Putamen (tissue), 1 donor: ENCODE results near the gene BRCA1.
"Not testable (repeated sequence)": the region's sequence is repeated elsewhere in the genome, so short reads cannot be mapped to it uniquely, and the experiment has no call there.

ENCODE experiments used
- DNase-seq: peaks from one replicate; pipeline ENCODE4 v3.0.0-alpha.2; 2016; ENCODE audit warnings: low spot score

BRCA1 gene

DNA sequence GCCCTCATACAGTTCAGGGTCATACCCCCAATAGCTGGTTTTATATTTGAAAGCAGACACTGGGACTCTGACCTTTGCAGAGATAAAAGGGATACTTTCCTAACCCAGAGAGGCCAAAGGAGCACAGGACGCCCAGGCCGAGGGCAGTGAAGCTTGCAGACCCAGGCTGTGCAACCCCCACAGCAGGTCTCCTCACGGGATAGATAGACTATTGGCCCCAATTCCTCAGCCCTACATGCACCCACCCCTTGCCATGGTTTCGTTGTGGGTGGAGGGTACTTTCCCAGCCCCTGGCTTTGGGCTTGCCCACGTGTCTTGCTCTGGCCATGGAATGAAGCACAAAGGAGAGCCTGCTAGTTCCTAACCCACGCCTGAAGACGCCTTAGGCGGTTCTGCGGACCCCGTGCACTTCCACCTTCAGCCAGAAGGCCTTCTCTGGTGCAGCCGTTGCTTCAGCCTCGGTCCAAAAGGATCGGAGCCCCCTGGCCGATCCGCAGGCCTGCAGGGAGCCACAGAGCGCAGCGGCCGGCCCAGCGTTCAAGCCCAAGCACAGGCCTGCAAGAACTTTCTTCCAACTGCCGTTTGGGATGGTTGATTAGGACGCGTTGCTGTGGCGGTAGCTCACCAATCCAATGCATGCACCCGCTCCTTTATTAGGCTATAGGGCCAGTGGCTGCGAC, 9.8 kb upstream of the BRCA1 start:
- DNase-seq: no peak

DNA sequence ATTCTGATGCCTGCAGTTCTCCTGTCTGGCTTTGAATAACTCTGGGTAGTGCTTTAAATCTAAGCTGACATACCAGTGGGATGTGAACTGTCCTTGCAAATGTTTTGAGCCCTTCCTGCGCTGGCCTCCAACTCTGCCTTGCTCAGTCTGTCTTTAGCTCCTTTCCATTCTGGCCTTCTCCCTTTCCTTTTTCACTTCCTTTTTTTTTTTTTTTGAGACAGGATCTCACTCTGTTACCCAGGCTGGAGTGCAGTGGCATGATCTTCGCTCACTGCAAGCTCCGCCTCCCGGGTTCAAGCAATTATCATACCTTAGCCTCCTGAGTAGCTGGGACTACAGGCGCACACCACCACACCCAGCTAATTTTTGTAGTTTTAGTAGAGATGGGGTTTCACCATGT, 8.3 kb upstream of the BRCA1 start:
- DNase-seq: not testable (repeated sequence)

DNA sequence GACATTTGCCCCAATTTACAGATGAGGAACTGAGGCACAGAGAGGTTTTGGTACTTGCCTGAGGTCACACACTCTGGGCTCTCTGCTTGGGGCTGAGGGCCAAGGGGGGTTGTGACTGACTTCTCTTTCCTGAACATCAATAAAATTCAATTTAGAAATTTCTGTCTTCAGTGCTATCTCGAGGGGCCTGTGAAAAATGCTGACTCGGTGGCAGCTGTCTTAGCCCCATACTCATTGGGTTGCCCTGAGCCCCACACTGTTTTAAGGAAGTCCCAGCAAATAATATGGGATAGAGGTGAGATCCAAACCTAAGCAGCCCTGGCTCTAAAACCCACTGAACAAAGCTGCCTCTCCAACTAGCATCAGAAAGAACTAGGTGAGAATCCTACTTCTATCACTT, 7.0 kb upstream of the BRCA1 start:
- no peak for DNase-seq

DNA sequence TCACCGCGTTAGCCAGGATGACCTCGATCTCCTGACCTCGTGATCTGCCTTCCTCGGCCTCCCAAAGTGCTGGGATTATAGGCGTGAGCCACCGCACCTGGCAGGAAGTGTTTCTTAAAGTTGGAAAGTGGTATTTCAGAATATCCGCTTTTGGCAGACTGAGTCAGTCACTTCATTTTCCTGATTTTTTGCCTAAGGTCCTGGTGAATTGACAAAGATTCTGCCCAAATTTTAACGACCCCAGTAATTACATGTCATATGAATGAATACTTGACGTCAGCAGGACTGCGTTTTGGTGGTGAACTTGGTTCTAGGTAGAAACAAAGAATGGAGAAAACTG, 4.5 kb upstream of the BRCA1 start:
- no peak for DNase-seq

DNA sequence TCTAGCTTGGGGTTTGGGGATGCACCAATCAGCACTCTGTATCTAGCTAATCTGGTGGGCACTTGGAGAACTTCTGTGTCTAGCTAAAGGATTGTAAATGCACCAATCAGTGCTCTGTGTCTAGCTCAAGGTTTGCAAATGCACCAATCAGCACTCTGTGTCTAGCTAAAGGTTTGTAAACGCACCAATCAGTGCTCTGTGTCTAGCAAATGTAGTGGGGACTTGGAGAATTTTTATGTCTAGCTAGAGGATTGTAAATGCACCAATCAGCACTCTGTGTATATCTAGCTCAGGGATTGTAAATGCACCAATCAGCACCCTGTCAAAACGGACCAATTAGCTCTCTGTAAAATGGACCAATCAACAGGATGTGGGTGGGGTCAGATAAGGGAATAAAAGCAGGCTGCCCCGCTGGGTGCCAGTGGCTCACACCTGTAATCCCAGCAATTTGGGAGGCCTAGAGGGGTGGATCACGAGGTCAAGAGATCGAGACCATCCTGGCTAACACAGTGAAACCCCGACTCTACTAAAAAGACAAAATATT, 2.2 kb upstream of the BRCA1 start:
- DNase-seq: not testable (repeated sequence)

DNA sequence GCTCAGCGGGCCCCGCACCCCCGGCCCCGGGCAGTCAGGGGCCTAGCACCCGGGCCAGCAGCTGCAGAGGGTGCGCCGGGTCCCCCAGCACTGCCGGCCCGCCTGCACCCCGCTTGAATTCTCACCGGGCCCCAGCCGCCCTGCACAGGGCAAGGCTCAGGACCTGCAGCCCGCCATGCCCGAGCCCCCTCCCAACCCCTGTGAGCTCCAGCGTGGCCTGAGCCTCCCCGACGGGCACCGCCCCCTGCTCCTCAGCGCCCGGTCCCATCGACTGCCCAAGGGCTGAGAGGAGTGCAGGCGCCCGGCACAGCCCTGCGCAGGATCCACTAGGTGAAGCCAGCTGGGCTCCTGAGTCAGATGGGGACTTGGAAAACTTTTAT, 1.7 kb upstream of the BRCA1 start:
- no peak for DNase-seq

DNA sequence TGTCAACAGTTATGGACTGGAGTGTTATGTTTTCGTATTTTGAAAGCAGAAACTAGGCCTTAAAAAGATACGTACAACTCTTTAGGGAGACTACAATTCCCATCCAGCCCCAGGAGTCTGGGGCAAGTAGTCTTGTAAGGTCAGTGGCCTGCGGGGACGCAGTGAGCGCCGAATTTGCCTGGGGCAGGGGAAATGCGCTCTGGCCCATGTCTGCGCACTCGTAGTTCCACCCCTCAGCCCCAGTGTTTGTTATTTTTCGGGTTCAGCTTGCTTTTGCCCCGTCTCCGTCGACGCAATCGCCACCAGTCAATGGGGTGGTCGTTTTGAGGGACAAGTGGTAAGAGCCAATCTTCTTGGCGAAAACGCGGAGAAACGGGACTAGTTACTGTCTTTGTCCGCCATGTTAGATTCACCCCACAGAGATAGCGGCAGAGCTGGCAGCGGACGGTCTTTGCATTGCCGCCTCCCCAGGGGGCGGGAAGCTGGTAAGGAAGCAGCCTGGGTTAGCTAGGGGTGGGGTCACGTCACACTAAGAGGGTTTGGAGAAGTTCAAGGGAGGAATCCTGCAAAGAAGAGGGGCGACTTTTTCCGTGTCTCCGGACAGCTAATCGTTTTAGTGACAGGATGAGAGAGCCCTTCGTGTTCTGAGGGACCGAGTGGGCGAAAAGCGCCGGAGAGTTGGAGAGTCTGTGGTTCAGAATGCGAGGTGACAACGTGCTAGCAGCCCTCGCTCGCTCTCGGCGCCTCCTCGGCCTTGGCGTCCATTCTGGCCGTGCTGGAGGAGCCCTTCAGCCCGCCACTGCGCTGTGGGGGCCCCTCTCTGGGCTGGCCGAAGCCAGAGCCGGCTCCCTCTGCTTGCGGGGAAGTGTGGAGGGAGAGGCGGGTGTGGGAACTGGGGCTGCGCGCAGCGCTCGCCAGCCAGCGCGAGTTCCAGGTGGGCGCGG, 1.1 kb upstream of the BRCA1 start:
- DNase-seq: no peak

DNA sequence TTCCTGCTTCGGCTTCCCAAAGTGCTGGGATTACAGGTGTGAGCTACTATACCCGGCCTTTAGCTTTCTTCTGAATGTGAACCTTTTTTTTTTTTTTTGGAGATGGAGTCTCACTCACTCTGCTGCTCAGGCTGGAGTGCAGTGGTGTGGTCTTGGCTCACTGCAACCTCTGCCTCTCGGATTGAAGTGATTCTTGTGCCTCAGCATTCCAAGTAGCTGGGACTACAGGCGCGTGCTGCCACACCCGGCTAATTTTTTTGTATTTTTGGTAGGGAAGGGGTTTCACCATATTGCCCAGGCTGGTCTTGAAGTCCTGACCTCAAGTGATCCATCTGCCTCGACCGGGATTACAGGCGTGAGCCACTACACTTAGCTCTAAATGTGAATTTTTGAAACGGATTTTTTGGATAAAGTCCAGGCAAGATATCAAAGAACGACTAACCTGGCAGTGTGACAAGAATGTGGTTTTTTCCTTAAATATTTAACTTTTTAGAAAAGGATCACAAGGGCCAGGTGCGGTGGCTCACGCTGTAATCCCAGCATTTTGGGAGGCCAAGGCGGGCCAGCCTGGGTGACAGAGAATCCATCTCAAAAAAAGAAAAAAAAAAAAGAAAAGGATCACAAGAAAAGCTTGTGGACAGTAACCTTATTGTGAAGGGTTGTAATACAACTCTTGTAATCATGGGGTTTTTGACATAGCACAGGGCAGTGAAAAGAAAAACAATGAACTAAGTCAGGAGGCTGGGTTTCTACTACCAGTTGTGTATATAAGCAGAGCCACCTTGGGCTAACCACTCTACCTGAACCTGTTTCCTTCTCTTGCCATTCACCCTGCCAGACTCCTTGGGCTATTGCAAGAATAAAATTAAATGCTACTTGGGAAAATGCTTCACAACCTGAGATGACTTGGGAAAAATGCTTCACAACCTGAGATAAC, 6.2 kb downstream of the BRCA1 start:
- no peak for DNase-seq

DNA sequence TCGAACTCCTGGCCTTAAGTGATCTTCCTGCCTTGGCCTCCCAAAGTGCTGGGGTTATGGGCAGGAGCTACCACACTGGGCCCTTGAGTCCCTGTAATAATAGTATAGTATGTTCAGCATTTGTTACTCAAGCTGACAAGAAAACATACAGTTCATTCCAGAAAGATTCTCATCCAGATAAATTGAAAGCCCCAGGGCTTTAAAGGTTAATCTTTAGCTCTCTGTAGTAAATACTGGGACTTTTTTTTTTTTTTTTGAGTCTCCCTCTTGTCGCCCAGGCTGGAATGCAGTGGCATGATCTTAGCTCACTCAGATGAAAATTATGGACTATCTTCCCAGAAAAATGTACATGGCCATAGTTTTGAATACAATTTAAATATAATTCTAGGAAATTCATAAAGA, 11.0 kb downstream of the BRCA1 start:
- no peak for DNase-seq

DNA sequence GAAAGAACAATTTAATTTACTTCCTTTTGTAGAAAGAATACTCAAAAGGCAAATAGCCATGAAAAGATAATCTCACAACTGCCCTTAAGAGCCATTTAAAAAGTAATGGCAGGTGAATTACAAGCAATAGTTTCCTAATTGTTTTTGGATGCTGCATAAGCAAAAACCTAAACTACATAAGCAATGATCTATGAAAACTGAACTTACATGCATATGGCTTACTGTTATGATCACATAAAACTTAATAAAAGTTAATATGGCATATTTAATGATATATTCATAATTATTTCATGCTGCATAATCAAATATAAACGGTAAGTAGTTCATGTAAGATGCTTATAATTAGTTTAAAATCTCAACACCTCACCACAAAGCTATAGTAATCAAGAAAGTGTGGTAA, 18.6 kb downstream of the BRCA1 start:
- no peak for DNase-seq

DNA sequence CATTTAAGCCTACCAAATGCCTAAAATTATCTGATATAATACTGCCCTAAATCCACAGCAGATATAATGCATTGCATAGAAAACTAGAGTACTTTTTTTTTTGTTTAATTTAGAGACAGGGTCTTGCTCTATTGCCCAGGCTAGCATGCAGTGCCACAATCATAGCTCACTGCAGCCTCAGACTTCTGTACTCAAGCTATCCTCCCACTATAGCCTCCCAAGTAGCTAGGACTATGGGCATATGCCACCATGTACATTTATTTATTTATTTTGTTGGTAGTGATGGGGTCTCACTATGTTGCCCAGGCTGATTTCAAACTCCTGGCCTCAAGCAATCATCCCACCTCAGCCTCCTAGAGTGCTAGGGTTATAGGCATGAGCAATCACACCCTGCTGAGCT, 20.0 kb downstream of the BRCA1 start:
- no peak for DNase-seq

DNA sequence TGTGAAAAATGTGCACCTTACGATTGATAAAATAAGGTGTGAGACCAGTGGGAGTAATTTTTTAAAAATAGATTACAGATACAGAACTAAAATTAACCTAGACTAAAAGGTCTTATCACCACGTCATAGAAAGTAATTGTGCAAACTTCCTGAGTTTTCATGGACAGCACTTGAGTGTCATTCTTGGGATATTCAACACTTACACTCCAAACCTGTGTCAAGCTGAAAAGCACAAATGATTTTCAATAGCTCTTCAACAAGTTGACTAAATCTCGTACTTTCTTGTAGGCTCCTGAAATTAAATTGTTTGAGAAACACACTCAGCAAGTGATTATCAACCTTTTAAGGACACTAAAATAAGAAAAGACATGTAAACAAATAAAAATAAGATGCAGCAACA, 20.5 kb downstream of the BRCA1 start:
- no peak for DNase-seq

DNA sequence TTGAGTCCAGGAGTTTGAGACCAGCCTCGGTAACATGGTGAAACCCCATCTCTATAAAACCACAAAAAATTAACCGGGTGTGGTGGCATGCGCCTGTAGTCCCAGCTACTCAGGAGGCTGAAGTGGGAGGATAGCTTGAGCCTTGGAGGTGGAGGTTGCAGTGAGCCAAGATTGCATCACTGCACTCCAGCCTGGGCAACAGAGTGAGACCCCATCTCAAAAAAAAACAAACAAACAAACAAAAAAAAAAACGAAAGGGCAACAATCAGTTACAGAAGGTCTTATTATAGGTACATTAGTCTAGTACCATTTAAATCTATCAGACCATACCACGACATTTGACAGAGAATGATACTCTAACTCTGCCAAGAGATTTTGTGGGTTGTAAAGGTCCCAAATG, 29.8 kb downstream of the BRCA1 start:
- DNase-seq: not testable (repeated sequence)

DNA sequence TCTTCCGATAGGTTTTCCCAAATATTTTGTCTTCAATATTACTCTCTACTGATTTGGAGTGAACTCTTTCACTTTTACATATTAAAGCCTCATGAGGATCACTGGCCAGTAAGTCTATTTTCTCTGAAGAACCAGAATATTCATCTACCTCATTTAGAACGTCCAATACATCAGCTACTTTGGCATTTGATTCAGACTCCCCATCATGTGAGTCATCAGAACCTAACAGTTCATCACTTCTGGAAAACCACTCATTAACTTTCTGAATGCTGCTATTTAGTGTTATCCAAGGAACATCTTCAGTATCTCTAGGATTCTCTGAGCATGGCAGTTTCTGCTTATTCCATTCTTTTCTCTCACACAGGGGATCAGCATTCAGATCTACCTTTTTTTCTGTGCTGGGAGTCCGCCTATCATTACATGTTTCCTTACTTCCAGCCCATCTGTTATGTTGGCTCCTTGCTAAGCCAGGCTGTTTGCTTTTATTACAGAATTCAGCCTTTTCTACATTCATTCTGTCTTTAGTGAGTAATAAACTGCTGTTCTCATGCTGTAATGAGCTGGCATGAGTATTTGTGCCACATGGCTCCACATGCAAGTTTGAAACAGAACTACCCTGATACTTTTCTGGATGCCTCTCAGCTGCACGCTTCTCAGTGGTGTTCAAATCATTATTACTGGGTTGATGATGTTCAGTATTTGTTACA, 30.9 kb downstream of the BRCA1 start:
- DNase-seq: no peak

DNA sequence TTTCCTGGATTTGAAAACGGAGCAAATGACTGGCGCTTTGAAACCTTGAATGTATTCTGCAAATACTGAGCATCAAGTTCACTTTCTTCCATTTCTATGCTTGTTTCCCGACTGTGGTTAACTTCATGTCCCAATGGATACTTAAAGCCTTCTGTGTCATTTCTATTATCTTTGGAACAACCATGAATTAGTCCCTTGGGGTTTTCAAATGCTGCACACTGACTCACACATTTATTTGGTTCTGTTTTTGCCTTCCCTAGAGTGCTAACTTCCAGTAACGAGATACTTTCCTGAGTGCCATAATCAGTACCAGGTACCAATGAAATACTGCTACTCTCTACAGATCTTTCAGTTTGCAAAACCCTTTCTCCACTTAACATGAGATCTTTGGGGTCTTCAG, 32.3 kb downstream of the BRCA1 start:
- no peak for DNase-seq

DNA sequence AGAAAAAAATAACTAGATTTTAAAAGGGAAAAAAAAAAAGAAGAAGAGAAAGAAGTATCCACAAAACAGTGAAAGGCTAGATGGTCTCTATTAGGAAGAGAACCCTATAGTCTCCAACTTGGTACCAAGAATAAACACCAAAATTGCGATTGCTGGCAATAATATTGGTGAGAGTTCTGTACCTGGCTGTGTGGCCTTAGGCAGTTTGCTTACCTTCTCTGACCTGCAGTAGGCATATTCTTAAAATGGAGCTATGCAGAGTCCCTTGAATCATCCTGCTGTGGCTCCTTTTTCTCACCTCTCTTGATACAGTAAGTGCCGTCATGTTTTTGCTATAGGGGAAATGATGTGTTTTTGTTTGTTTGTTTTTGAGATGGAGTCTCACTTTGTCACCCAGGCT, 35.1 kb downstream of the BRCA1 start:
- no peak for DNase-seq

DNA sequence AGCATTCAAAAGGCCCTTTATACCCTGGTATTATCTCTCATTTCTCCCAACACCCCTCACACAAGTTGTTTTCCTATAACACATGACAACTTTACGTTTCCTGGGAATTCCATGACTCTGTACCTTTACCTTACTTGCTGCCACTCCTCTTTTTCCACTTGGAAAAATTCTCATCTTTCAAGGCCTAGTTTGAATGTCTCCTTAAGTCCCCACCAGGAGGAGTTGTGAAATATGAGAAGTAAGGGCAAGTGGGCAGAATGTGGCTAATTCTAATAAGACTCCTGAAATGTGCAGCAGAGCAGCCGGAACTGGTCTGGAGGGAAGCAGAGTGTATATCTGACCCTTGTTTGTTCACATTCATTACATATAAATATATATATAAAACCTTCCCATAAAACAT, 39.7 kb downstream of the BRCA1 start:
- no peak for DNase-seq

DNA sequence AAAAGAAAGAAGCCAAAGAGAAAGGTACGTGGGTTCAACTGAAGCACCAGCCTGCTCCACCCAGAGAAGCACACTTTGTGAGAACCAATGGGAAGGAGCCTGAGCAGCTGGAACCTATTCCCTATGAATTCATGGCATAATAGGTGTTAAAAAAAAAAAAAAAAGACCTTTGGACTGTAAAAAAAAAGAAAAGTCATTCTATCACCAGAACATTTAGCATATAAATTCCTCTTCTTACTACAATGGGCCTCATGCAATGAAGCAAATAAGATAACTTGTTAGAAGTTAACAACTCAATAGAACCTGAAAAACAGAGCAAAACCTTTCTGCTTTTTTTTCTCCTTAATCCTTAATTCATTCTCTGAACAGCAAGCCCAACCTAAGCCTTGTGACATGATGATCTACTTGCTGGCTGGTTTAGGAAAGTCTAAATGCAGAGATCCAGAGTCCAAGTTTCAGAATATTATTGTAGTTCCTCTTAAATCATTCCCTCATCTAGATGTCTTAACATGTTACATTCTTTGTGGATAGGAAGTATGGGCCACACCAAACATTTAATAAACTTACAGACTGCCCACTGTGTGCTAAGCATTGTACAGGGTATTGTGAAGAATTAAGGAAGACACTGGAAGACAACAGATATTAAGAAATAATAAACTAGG, 45.4 kb downstream of the BRCA1 start:
- no peak for DNase-seq

DNA sequence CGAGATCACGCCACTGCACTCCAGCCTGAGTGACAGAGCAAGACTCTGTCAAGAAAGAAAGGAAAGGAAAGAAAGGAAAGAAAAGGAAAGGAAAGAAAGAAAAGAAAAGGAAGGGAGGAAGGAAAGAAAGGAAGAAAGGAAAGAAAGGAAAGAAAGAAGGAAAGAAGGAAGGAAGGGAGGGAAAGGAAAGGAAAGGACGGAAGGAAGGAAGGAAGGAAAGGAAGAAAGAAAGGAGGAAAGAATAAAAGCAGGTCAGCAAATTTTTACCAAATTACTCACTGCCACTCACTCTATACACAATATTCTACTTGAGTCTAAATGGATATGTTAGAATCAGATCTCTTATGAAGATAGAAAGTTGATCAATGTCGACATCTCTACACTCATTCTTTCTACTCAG, 50.3 kb downstream of the BRCA1 start:
- no peak for DNase-seq

DNA sequence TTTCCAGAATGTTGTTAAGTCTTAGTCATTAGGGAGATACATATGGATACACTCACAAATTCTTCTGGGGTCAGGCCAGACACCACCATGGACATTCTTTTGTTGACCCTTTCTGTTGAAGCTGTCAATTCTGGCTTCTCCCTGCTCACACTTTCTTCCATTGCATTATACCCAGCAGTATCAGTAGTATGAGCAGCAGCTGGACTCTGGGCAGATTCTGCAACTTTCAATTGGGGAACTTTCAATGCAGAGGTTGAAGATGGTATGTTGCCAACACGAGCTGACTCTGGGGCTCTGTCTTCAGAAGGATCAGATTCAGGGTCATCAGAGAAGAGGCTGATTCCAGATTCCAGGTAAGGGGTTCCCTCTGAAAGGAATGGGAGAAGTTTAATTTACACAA, 54.3 kb downstream of the BRCA1 start:
- DNase-seq: no peak

DNA sequence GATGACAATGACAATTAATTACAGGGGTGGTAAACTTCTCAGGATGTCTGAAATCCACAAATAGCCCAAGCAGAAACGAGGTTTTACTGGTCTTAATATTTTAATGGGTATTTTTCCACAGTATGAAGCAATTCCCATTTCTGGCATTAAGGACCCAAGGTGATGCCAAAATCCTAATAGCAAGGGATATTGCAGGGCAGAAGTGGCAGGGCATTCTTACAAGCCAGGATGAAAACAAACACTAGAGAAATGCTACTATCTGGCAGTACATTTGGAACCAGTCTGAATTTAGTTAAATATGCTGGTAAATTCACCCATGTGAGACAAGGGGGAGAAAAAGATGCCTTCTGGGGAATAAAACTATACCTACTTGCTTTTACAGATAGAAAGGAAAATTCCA, 54.9 kb downstream of the BRCA1 start:
- DNase-seq: no peak
